GM19468 (cell line): ENCODE measurements around the gene WDR41.
"Not testable (repeated sequence)": the region's sequence is repeated elsewhere in the genome, so short reads cannot be mapped to it uniquely, and the experiment has no call there.

ENCODE experiments used
- ATAC-seq: cut with Tn5 transposase; IDR thresholded peaks from one replicate; pipeline ENCODE4 v1.9.1; 2021; ENCODE audit warnings: mild to moderate bottlenecking, moderate library complexity, moderate number of reproducible peaks; ENCODE audit not compliant: unreplicated experiment; ENCODE audit errors: extremely low read depth

Gene WDR41

GRCh38 chr5:77413049-77413448 lies 79.1 kb downstream of the WDR41 start:
- no peak for ATAC-seq

GRCh38 chr5:77409870-77410621 lies 82.1 kb downstream of the WDR41 start:
- ATAC-seq: no peak

- ATAC-seq: no peak
Observed at GRCh38 chr5:77407152-77407551, 85.0 kb downstream of the WDR41 start.

GRCh38 chr5:77402796-77403195 lies 89.3 kb downstream of the WDR41 start:
- ATAC-seq: no peak

GRCh38 chr5:77400645-77401044 lies 91.5 kb downstream of the WDR41 start:
- no peak for ATAC-seq

DNA sequence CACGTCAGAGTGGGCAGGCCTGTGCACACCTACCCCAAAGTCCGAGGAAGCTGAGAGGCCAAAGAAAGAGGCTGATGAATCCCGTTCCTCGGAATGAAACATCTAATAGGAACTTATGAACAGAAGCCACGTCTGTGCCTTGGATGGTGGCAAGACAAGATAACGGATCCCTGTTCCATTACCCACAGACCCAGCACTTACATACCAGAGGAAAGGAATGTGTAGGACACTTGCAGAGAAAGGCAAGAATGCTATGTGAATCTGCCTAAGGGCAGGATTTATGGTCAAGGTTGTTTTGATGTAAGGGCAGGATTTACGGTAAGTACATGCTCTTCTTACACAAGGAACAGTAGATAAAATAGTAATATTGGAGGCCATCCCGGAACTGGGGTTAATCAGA lies 93.2 kb downstream of the WDR41 start:
- ATAC-seq: no peak

DNA sequence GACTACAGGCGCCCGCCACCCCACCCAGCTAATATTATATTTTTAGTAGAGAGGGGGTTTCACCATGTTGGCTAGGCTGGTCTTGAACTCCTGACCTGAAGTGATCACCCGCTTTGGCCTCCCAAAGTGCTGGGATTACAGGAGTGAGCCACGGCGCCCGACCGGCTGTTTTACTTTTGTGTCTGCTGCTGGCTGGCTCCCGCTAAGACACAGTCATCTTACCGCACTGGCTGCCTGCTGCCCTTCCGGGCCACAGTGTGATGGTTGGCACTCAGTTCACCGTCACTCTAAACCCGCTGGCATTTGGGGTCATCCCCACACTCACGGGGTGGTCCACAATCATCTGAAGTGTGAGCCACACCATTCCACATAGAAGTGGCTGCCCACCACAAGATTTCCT lies 93.7 kb downstream of the WDR41 start:
- no peak for ATAC-seq

GRCh38 chr5:77397686-77398292 lies 94.3 kb downstream of the WDR41 start:
- no peak for ATAC-seq

DNA sequence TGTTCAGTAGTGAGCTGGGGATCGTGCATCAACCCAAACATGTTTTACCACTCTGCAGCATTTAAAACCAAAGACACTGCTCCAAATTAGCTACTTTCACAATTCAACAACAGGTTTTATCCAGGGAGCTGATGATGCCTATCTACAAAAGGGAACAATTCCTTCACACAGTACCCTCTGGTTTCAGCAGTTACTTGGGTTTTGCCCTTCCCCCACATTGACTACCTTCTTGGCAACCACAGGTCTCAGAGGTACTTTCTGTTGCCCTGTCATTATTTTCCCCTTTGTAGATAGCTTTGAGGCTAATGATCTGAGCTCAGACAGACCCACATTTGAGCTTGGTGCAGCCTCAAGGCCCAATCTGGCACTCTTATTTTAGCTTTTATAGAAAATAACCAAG lies 96.1 kb downstream of the WDR41 start:
- no peak for ATAC-seq

DNA sequence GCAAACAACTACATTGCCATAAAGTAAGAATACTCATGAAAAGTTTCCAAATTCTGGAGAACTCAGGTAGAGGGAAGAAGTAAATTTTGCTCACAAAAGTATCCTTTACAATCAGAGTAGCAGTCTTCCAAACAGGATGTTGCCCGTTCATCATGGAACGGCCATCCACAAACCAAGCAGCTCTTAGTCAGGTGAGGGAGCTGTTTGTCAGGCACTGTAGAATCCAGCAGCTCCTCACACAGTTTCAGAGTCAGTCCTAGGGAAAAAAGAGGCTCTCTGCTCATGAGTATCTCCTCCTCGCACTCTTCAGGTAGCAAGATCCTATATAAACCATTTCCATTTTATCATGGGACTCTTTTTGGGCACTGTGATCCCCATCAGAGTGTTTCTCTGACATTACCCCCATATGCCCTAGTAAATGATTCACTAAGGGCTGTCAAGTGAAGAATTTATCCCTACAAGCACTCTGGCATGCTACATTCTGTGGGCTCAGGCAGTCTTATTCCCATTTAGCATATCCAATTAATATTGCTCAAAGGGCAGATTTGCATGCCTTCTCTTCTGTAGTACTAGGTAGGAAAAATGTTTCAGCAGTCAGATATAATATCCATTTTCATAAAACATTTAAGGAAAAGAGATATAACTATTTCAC lies 97.9 kb downstream of the WDR41 start:
- no peak for ATAC-seq

DNA sequence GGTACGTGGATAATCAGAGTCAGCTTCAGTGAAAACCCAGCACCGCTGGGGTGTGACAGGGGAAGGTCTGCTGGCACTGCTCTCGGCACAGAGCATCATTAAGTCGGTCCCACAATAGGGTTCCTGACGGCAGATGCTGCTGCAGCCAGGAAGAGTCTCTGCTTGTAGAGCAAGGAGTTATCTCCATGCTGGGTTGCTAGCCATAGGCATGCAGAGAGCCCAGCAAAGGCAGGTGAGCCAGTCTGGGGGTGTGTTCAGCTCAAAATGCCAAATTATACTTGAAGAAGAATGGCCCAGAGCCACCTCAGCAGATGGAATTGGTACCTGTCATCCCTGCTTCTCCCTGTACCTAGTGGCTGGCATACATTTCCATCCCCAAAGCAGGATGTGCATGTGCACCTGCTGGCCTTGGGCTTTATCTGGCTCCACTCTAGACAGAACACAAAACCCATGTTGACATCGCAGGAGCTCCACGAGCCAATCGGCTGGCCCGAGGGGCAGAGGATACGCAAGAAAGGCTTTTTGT lies 100.8 kb downstream of the WDR41 start:
- no peak for ATAC-seq

DNA sequence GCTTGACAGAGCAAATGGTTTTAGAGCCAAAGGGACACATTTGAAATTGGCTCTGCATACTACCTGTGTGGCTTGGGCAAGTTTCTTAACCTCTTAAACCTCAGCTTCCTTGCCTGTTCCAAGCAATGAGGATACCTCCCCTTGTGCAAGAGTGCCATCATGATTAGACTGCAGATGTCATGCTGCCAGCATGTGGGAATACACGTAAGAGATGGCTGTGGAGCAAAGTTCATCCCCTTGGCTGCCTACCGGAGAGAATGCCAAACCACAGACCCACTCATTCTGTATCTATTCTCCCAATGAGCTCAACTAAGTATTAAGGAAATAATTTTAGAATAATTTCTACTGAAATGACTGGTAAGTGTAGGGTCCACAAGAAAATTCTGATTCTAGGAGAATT lies 101.3 kb downstream of the WDR41 start:
- ATAC-seq: no peak

DNA sequence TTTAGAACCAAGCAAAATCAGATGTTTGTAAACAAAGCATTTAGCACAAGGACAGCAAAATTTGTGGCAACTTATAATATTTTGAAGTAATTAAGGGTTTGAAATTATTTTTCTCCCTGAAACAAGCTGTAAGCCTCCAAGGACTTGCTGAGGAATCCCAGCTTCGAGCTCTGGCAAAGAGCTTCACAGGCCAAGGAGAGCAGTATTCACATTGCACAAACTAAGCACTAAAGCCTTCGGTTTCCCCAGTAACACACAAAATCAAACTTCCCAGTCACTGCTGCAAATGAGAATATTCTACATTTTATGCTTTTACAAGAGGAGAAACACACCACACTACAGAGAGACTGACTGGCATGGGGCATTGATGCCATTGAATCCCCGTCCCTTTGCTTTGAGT lies 101.9 kb downstream of the WDR41 start:
- no peak for ATAC-seq

GRCh38 chr5:77389746-77390145 lies 102.4 kb downstream of the WDR41 start:
- no peak for ATAC-seq

DNA sequence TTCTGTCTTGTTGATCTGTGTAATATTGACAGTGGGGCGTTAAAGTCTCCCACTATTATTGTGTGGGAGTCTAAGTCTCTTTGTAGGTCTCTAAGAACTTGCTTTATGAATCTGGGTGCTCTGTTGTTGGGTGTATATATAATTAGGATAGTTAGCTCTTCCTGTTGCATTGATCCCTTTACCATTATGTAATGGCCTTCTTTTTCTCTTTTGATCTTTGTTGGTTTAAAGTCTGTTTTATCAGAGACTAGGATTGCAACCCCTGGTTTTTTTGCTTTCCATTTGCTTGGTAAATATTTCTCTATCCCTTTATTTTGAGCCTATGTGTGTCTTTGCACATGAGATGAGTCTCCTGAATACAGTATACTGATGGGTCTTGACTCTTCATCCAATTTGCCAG lies 105.8 kb downstream of the WDR41 start:
- not testable (repeated sequence) for ATAC-seq

- ATAC-seq: not testable (repeated sequence)
Observed at GRCh38 chr5:77383336-77383735, 108.8 kb downstream of the WDR41 start.
